Stimulated activated CD8-positive, alpha-beta memory T cell treated with anti-CD3 and anti-CD28 coated beads, Interleukin-4, amount 100 ng/mL, for 1 hour (primary cell): Measurements from ENCODE around the gene MMEL1.
"Not testable (repeated sequence)": the region's sequence is repeated elsewhere in the genome, so short reads cannot be mapped to it uniquely, and the experiment has no call there.

Source experiments
- DNase-seq, 2 donors: peaks; one replicate each; pipeline ENCODE4 v3.0.0-alpha.2; 2020; ENCODE audit warnings: low read depth in 2 of 2, low spot score in 1 of 2

MMEL1 gene

DNA sequence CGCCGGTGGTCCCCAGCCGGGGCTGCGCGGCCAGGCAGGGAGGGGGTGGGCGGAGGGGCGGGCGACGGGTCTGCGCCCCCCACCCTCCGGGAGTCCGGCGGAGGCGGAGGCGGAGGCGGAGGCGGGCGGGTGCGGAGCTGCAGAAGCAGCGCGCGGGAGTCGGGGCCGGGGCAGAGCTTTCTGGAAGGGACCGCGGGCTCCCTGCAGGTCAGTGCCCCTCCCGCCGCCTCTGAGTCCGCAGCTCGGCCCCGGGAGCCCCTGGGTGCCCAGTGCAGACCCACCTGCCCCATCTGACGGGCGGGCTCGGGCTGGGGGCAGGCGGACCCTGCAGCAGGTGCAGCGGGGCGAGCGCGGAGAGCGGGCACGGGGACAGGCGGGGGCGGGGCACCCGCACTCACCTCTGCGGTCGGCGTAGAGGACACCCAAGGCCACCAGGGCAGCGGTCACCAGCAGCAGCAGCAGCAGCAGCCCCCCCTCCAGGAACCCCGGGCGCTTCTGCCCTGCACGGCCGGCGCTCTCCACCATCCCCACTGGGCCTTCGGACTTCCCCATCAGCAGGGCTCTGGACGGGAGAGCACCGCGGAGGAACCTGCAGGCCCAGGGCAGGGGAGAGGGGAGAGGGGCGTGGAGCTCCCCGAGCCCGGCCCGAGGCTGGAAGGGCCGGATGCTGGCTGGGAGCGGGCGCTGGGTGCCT lies 3.7 kb downstream of the MMEL1 start:
- DNase-seq: no peak

- DNase-seq: no peak
These were observed 4.5 kb downstream of the MMEL1 start for GRCh38 chr1:2628191-2628932.

- DNase-seq: no peak
These were observed 5.1 kb downstream of the MMEL1 start for GRCh38 chr1:2627746-2628145.

- DNase-seq: not testable (repeated sequence)
These were observed 7.1 kb downstream of the MMEL1 start for GRCh38 chr1:2625748-2626147.

GRCh38 chr1:2625311-2625710 lies 7.5 kb downstream of the MMEL1 start:
- no peak for DNase-seq

GRCh38 chr1:2624735-2625300 lies 8.0 kb downstream of the MMEL1 start:
- no peak for DNase-seq

DNA sequence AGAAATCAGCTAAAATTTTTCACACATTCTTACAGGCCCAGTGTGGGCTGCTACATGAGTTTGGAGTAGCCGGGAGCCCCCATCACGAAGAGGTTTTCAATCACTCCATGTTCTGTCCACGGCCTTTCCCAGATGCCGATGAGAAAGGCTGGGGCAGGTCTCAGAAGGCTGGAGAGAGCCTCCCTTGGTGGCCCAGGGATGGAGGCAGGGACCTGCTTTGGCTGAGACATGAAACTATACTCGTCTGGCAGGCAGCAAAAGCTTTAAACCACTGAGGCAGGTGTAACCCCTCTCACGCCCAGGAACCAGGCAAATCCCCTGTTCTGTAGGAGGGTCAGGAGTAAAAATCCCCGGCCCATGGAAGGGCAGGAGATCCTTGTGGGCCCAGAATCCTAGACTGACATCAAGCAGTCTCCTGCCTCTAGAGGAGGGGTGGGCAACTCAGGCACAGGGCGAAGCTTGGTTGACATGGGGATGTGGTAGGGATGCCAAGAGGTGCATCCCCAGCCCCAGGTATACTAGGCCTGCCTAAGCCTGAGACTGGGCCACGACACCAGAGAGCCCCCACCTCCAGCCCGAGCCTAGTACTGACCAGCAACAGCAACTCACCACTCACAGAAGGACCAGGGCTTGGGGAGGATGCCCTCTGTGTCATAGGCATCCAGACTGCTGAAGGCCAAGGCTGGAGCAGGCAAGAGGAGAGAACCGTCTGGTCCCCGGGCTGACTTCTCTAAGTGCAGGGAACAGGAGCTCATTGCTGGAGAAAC lies 9.1 kb downstream of the MMEL1 start:
- no peak for DNase-seq

DNA sequence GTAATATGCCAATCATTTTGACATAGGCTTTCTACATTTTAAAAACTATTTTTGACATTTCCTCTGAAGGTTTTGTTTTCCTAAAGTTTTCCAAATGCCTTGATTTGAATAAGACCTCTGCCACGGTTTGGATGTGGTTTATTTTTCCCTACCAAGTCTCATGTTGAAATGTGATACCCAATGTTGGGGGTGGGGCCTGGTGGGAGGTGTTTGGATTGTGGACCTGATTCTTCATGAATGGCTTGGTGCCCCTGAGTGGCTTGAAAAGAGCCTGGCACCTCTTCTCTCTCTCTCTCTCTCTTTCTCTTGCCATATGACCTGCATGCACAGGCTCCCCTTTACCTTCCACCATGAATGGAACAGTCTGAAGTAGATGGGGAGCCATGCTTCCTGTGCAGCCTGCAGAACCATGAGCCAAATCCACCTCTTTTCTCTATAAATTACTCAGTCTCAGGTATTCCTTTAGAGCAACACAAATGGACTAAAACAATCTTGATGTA lies 14.8 kb downstream of the MMEL1 start:
- no peak for DNase-seq

DNA sequence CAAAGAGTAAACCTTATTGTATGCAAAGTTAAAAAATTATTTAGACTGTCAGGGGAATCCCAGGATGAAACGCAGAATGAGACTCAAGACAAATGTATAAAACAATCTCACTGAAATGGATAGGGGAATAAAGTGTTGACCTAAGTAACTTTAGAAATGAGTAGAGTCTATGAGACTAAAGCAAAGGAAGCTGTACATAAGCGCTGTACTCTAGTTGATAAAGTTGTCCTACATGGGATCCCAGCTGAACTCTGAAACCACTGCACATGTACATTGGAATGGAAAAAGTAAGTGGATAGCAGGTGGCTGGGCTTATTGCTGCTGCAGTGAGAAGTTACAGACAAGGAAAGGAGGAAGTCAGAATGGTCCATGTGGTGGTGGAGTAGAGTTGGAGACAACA lies 18.7 kb downstream of the MMEL1 start:
- no peak for DNase-seq

GRCh38 chr1:2612591-2613365 lies 20.0 kb downstream of the MMEL1 start:
- DNase-seq: no peak

GRCh38 chr1:2611621-2612437 lies 21.0 kb downstream of the MMEL1 start:
- no peak for DNase-seq

GRCh38 chr1:2611031-2611501 lies 21.8 kb downstream of the MMEL1 start:
- no peak for DNase-seq

- DNase-seq: no peak
These were observed 22.5 kb downstream of the MMEL1 start for GRCh38 chr1:2610036-2610959.

DNA sequence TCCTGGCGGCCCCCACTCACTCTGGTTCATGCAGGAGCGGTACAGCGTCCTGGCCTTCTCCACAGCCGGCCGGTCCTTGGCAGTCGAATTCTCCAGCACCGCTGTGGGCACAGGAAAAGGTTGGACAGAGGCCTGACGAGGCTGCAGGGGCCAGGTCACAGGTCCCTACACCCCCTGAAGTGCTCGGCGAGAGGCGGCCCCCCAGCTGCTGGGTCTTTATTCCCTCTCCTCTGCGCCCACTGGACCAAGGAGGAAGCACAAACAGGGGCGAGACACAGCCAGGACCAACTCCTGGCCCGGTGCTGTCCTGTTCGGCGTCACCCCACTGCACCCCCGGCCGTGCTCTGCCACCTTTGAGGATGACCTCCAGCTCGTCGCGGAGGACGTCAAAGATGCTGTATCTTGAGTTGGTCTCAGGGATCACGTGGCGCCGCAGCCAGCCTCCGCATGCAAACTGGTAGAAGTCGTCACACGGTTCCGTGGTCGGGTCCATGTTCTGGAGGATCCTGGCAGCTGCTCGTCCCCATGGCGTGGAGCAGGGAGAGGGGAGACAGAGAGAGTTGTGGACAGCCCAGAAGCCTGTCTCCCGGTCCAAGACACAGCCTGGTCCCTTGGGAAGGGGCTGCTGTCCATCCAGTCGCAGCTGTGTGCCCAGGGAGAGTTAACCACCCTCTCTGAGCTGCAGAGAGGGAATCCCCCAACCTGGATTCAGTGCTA lies 23.3 kb downstream of the MMEL1 start:
- no peak for DNase-seq

GRCh38 chr1:2607641-2608091 lies 25.1 kb downstream of the MMEL1 start:
- no peak for DNase-seq

GRCh38 chr1:2606881-2607621 lies 25.8 kb downstream of the MMEL1 start:
- no peak for DNase-seq

GRCh38 chr1:2606396-2606880 lies 26.4 kb downstream of the MMEL1 start:
- DNase-seq: no peak
